GM08714 (cell line): ENCODE results near the gene WNT16.

Experiments
- H3K4me3 ChIP-seq: fragments of 200-500 bp; sonication (Bioruptor generic); 2 replicates; pipeline ENCODE4 v1.5.1; 2014; ENCODE audit warnings: mild to moderate bottlenecking, low read length, inconsistent platforms
- ZNF274 ChIP-seq: IDR thresholded peaks from 2 replicates; pipeline ENCODE4 v1.6.1; 2012; ENCODE audit warnings: mild to moderate bottlenecking, low read depth, low read length

WNT16 gene

GRCh38 chr7:121323515-121324302 lies 5.1 kb upstream of the WNT16 start:
- no peak for TF ChIP-seq ZNF274
- H3K4me3 ChIP-seq: no peak overlapping the region

- TF ChIP-seq ZNF274: no peak
- H3K4me3 ChIP-seq: no peak overlapping the region
These were observed 1.1 kb upstream of the WNT16 start for GRCh38 chr7:121327671-121328070.

- no peak for TF ChIP-seq ZNF274
- H3K4me3 ChIP-seq: peak overlapping the region; percentile 67
These were observed 622 bp downstream of the WNT16 start for GRCh38 chr7:121329191-121330052.

- peak overlapping the region; percentile 67 for H3K4me3 ChIP-seq
- TF ChIP-seq ZNF274: no peak
These were observed 1.4 kb downstream of the WNT16 start for GRCh38 chr7:121330053-121330833.

GRCh38 chr7:121331048-121331447 lies 2.2 kb downstream of the WNT16 start:
- no peak for TF ChIP-seq ZNF274

GRCh38 chr7:121331574-121331973 lies 2.8 kb downstream of the WNT16 start:
- H3K4me3 ChIP-seq: no peak overlapping the region
- no peak for TF ChIP-seq ZNF274

More at GRCh38 chr7:121331048-121331447, 2.2 kb downstream of the WNT16 start:
- H3K4me3 ChIP-seq: no peak overlapping the region

- H3K4me3 ChIP-seq: no peak overlapping the region
- no peak for TF ChIP-seq ZNF274
These were observed 5.6 kb downstream of the WNT16 start for GRCh38 chr7:121334376-121334775.

GRCh38 chr7:121334875-121335648 lies 6.3 kb downstream of the WNT16 start:
- no peak for TF ChIP-seq ZNF274
- no peak overlapping the region for H3K4me3 ChIP-seq

GRCh38 chr7:121336579-121336978 lies 7.8 kb downstream of the WNT16 start:
- TF ChIP-seq ZNF274: no peak
- no peak overlapping the region for H3K4me3 ChIP-seq

- no peak for TF ChIP-seq ZNF274
- no peak overlapping the region for H3K4me3 ChIP-seq
These were observed 8.6 kb downstream of the WNT16 start for GRCh38 chr7:121337398-121337797.

- no peak for TF ChIP-seq ZNF274
- no peak overlapping the region for H3K4me3 ChIP-seq
These were observed 10.3 kb downstream of the WNT16 start for GRCh38 chr7:121339082-121339481.

- TF ChIP-seq ZNF274: no peak
- H3K4me3 ChIP-seq: no peak overlapping the region
These were observed 13.1 kb downstream of the WNT16 start for GRCh38 chr7:121341933-121342332.

- no peak overlapping the region for H3K4me3 ChIP-seq
- TF ChIP-seq ZNF274: no peak
These were observed 13.8 kb downstream of the WNT16 start for GRCh38 chr7:121342631-121343030.
